B cell (primary cell): ENCODE data around the gene PPP1R27.

ENCODE experiments used
- EZH2 ChIP-seq: IDR thresholded peaks from 2 replicates; pipeline ENCODE4 v1.6.1; 2012; ENCODE audit warnings: borderline replicate concordance, low read depth, mild to moderate bottlenecking, moderate library complexity, low read length; ENCODE audit not compliant: insufficient read depth, poor library complexity, severe bottlenecking
- TF ChIP-seq, protein P1 (sequence below): fragments of 200-600 bp; IDR thresholded peaks from one replicate; pipeline ENCODE4 v1.8.0; 2022; ENCODE audit warnings: antibody characterized with exemption, mild to moderate bottlenecking

DNA sequence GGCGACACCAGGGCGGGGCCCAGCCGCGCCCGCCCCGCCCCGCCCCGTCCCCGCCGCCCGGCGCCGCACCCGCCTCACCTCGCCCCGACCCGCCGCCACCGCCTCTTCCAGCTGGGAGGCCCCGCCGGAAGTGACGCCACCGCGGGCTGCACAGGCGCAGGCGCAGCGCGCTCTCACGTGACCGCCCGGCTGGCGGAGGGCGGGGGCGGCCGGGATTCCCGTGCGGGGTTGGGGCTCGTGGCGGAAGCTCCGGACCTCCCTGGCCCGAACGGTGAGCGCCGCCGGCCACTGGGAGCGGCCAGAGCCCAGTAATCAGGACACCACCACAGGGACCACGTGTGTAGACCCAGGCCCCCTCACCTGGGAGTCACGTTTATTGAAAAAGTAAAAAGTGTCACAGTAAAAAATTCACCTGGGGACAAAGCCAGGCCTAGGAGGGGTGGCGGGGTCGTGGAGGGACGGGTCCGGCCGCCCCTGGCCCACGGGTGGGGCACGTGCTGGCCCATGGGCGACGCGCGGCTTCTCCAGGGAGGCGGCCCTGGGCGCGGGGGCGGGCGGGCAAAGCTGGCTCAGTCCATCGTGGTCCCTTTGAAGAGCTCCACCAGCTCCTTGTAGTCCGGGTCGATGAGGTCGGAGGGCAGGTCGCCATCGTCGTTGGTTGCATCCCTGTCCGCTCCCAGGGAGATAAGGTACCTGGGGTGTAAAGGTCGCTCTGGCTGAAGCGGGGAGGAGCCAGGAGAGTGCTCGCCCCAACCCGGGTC, 1.5 kb downstream of the PPP1R27 start, which contains the start of gene MCRIP1:
- TF ChIP-seq, protein P1, sequence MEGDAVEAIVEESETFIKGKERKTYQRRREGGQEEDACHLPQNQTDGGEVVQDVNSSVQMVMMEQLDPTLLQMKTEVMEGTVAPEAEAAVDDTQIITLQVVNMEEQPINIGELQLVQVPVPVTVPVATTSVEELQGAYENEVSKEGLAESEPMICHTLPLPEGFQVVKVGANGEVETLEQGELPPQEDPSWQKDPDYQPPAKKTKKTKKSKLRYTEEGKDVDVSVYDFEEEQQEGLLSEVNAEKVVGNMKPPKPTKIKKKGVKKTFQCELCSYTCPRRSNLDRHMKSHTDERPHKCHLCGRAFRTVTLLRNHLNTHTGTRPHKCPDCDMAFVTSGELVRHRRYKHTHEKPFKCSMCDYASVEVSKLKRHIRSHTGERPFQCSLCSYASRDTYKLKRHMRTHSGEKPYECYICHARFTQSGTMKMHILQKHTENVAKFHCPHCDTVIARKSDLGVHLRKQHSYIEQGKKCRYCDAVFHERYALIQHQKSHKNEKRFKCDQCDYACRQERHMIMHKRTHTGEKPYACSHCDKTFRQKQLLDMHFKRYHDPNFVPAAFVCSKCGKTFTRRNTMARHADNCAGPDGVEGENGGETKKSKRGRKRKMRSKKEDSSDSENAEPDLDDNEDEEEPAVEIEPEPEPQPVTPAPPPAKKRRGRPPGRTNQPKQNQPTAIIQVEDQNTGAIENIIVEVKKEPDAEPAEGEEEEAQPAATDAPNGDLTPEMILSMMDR, result no peak
- no peak for TF ChIP-seq EZH2
